HG03439 (cell line): ENCODE data around the gene WDR33.

Source experiments
- ATAC-seq: cut with Tn5 transposase; IDR thresholded peaks from one replicate; pipeline ENCODE4 v1.9.1; 2021; ENCODE audit warnings: mild to moderate bottlenecking, moderate library complexity; ENCODE audit not compliant: unreplicated experiment

The WDR33 gene

DNA sequence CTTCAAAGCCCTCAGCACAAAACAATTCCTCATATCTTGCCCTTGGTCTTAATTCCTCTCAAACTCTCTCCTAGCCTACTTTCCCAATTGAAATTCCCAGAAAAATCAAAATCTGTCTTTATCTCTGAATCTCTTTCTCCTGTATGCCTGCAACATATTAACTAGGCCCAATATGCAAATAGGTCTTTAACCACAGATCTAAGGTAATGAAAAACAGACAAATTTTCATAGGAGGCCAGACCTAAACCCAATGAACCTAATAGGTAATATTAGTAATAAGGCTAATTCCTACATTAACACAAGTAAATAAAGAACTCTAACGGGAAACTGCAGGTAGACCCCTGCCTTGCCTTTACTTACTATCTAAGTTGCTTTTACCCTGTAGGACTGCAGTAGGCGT, 41.4 kb downstream of the WDR33 start:
- no peak for ATAC-seq

DNA sequence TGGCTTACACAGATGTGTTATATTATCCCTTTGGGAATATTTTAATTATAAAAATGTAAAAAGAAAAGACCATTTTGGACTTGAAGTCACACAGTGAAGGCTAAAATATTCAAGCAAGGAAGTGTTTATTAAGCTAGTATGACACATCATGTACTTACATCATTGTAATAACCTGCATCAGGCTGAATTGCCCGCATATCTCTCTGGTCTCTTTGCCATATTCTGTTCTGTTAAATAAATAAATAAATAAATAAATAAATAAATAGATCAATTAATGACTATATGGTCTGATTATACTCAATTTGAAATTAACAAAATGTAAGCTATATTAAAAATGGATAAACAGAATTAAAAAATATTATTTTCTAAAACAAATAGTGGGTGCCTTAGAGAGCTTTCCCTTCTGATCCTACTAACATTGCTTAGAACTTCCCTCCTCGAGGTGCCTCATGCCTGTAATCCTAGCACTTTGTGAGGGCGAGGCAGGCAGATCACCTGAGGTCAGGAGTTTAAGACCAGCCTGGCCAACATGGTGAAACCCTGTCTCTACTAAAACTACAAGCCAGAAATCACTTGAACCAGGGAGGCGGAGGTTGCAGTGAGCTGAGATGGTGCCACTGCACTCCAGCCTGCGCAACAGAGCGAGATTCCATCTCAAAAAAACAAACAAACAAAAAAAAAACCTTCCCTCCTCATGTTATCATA, 42.0 kb downstream of the WDR33 start:
- no peak for ATAC-seq

- ATAC-seq: no peak
These were observed 47.2 kb downstream of the WDR33 start for GRCh38 chr2:127763776-127764175.

- ATAC-seq: no peak
These were observed 48.1 kb downstream of the WDR33 start for GRCh38 chr2:127762846-127763245.

DNA sequence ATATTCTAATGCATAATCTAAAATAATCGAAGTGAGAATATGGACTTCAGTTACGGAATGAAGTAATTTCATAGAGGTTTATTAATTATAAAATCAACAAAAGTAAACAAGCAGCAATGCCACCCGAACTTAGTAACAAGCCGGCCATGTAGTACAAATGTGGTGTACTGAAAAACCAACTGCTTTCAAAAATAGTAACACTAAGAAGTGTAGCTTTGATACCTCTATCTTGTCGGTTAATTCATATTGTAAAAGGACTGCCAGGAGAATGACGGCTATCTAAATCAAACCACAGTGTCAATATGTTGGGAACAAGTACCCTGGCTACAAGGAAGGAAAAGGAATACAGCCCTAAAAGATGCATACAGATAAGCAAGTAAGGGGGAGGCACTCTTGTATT, 48.5 kb downstream of the WDR33 start:
- no peak for ATAC-seq

- ATAC-seq: no peak
These were observed 51.0 kb downstream of the WDR33 start for GRCh38 chr2:127759931-127760330.

GRCh38 chr2:127754186-127754585, 56.8 kb downstream of the WDR33 start:
- ATAC-seq: no peak

- no peak for ATAC-seq
These were observed 57.6 kb downstream of the WDR33 start for GRCh38 chr2:127753374-127753773.

DNA sequence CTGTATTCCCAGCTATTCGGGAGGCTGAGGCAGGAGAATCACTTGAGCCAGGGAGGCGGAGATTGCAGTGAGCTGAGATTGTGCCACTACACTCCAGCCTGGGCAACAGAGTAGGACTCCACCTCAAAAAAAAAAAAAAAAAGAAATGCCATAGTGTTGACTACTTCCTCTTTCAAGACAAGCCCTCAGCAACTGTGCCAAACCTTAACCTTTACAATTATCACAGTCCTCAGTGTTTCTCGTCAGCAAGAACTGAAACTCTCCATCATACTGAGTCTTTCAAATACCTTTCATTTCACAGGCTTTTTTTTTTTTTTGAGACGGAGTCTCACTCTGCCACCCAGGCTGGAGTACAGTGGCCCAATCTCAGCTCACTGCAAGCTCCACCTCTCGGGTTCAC, 61.4 kb downstream of the WDR33 start:
- ATAC-seq: peak; percentile 98

DNA sequence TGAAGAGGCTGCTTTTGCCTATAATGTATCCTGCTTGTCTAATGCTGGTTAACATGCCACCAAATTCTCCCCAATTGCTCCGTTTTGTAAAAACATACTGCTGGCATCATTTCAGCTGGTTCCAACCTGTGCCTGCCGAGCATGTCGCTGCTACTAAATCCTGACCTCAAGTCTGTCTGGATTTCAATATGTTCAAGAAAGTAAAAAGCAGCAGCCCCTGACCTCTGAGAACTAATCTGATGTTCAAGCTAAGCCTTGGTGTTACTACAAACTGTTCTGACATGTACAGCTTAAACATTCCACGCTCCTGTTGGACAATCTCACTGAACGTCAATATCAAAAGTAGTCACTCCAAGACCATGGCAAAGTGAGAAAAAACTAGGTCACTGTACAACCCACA, 63.4 kb downstream of the WDR33 start:
- no peak for ATAC-seq

DNA sequence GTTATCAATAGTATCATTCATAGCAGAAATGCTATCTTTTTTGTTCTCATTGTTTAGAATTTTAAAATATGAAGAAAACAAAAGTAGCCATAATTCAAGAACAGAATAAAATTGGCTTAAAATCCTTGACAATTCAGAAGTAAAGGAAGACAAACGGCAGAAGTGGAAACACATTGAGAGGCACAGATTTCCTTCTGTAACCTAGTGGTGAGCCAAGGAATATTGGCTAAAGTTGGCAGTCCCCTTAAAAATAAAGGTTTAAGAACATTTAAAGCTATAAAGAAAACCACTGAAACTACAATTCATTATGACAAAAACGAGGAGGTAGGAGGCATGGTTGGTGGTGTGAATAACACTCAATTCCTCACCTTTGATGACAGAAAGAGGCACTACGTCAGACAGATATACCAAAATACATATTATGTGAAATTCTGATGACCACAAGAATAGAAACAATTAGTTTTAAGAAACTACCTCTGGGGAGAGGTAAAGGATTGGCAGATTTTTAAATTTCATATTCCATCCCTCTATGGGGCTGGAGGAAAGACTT, 67.4 kb downstream of the WDR33 start:
- no peak for ATAC-seq

- no peak for ATAC-seq
These were observed 70.2 kb downstream of the WDR33 start for GRCh38 chr2:127740665-127741288.

GRCh38 chr2:127739800-127740199, 71.2 kb downstream of the WDR33 start:
- no peak for ATAC-seq

DNA sequence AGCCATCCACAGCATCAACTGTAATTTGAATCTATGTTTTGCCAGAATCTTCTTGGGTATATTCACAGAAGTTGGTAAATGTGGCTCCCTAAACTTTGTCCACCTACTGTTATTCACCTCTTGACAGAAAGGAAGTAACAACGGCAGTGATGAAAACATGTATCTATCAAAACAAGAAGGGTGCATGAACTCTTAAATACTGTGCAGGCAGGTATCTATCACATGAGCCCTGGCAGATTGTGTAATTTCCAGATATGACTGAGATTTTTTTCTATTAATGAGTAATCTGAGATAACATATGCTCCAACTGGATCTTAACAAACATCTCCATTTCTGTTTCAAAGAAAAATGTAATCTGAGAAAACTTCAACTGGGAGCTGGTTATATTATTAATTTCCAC, 73.1 kb downstream of the WDR33 start:
- ATAC-seq: no peak

DNA sequence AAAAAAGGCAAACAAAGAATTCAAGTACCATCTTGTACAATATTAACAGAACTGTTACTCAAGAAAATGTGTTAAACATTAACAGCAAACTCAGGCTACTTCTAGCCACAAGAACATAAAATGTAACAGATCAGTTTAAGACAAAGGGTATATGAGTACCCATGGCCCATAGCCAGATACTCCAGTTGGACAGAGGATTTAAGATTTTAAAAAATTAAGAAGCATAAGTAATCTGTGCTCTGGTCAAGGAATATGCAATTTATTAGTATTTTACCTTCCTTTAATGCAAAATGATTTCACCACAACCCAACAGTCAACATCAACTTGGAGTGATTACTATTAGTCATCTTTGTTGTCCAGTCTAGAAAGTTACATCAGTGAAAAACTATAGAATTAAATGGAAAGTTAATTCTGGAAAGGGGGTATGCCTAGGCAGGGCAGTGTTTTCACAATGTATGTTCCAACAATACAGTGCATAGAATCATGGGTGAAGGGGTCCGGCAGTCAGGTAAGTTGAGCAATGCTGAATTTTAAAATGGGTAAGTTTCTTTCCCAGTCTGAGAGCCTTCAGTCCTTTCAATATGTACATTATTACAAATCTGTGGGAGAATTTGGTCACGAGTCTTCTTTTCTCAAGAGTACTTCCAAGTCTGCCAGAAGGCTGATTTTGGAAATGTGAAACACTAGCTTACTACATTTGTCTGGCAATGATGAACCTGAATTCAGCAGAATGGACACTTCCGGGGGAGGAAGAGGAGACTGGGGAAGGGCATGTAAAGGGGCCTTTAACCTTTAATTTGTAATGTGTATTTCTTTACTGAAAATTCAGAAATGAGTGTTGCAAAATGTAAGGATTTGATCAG, 75.2 kb downstream of the WDR33 start:
- ATAC-seq: no peak

GRCh38 chr2:127735044-127735443, 75.9 kb downstream of the WDR33 start:
- no peak for ATAC-seq

DNA sequence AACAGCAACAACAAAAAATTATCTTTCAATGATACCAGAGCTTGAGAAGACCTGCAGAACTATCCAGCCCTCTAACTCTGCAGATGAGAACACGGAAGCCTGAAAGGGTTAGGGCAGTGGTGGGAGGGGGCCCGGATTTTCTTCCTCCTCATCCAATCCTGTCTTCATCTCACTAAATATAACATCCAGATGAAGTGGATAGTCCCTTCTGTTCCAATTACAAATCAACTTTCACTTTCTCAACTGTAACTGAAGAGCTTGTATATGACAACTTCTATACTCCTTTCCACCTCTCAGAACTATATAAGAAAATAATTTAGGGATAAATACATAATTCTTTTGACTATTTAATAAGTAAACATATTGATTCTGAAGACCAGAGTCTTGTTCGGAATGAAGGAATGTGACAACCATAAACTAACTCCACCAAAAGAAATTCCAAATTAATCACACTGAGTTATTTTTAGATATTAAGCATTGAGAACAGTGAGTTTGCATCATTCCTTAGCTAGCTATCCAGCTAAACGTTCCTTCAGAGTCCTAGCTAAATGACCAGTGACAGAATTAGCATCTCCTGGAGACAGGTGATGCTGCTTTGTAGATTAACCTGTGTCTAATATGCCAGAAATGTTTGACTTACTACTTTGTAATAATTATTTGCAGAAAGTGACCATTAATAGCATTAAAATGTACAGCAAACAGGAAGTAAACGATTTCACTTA, 77.0 kb downstream of the WDR33 start:
- no peak for ATAC-seq

DNA sequence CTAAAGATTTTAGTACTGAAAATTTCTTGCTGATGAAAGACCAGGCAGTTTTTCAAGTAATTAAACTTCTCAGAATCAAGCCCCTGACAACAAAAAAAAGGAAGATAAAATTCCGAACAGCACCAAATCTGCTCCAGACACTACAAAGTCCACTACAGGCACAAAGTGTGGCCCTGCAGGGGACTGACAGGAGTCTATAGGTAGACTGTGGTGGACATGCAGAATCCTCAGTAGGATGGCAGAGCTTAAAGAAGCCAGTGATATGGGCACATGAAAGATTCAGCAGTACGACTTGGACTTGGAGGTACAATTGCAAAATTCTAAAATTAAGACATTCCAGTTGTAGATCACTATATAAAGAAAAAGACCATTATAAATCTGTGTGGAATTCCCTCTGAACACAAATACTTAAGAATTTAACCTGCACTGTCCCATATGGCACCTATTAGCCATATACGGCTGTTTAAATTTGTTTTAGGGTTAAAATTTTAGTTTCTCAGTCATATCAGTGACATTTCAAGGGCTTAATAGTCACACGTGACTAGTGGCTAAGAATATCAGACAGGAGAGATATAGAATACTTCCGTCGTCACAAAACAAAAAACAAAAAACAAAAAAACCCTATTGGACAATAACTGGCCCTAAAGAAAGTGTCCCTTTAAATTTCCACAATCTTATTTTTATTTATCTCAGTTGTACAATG, 77.7 kb downstream of the WDR33 start:
- no peak for ATAC-seq

DNA sequence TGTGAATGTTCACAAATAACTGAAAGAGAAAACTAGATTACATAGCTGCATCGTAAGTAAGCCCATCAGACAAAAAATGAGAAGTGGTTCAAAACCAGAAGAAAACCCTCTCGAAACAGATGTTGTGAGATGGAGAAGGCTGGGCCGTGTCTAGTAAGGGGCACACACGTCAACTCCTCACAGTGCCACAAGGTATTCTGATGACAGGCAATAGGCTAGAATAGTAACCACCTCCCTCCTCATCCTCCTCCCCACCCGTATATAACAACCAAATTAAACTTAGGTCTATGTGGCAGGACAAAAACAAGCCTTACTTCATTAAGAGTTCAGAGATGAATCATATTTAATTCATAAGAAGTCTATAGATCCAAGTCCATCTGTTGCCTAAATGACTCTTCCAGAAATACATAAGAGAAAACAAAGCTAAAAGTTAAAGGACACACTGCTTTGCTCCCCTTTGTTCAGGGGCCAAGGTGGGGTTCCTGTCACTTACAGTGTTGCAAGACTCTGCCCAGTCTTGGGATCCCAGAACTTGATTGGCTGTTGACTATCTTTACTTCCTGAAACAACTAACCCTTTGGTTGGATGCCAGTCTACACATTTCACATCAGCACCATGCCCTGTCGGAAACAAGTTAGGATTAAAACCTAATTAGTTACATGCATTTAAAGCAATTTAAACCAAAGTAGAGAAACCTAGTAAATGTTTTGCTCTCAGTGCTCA, 84.7 kb downstream of the WDR33 start:
- no peak for ATAC-seq

DNA sequence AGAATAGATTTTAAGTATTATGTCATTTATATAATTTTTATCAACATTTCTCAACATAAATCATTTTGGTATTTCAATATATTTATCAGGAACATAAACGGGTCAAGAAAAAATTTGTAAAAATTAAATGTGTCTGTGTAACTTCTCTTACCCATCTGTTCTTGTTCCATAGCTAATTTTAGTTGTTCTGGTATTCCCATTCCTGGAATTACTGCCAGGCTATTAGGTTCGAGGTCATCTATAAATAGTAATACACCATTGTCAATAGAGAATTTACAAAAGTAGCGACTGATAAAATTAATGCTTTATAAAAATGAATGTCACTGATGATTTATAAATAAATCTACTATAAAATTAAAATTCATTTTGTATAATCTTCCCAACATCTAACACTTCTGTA, 88.2 kb downstream of the WDR33 start:
- no peak for ATAC-seq
